ENCODE data around the gene TMEM82.

TMEM82 gene

GRCh38 chr1:15728937-15729657, 13.2 kb upstream of the TMEM82 start:
- H3K27ac ChIP-seq = peak overlapping the region; percentile 84
- TF ChIP-seq, protein P1, sequence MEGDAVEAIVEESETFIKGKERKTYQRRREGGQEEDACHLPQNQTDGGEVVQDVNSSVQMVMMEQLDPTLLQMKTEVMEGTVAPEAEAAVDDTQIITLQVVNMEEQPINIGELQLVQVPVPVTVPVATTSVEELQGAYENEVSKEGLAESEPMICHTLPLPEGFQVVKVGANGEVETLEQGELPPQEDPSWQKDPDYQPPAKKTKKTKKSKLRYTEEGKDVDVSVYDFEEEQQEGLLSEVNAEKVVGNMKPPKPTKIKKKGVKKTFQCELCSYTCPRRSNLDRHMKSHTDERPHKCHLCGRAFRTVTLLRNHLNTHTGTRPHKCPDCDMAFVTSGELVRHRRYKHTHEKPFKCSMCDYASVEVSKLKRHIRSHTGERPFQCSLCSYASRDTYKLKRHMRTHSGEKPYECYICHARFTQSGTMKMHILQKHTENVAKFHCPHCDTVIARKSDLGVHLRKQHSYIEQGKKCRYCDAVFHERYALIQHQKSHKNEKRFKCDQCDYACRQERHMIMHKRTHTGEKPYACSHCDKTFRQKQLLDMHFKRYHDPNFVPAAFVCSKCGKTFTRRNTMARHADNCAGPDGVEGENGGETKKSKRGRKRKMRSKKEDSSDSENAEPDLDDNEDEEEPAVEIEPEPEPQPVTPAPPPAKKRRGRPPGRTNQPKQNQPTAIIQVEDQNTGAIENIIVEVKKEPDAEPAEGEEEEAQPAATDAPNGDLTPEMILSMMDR (conservative IDR thresholded peaks at IDR 0.05; ENCODE audit: low read depth) = no peak
- POLR2A ChIA-PET (ENCODE audit: low non-redundant PET) = no interaction called here
- CTCF ChIA-PET = no interaction called here
- DNase-seq (ENCODE audit: low spot score) = no peak

GRCh38 chr1:15730423-15730822, 11.9 kb upstream of the TMEM82 start:
- H3K27ac ChIP-seq = peak overlapping the region; percentile 84
- TF ChIP-seq, protein P1 (conservative IDR thresholded peaks at IDR 0.05; ENCODE audit: low read depth) = no peak
- CTCF ChIA-PET = interaction anchor here (0.6 to 2.9 kb wide), 2 partner anchors 11 to 264 kb away, joined by 5 to 12 read pairs; no protein-coding TSS in a partner anchor
- no peak for DNase-seq (ENCODE audit: low spot score)
- POLR2A ChIA-PET (ENCODE audit: low non-redundant PET) = no interaction called here

DNA sequence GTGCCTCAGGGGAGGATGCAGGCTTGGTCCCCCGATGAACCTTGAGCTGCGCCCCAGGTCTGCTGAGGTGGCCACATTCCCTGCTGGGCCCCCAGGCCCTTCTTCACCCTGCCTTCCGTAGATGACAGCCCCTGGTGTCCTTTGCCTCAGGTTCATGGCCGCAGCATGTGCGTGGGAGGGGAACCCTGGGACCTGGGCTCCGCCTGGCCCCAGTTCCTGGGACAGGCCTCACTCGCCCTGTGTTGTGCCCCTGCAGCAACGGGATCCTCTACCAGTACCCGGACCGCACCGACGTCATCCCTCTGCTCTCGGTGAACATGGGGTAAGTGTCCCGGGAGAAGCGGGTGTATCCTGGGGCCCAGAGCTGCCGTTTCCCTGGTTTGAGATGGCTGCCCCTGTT, 11.4 kb upstream of the TMEM82 start:
- H3K27ac ChIP-seq = peak overlapping the region; percentile 84
- no peak for DNase-seq (ENCODE audit: low spot score)
- ChIA-PET POLR2A (ENCODE audit: low non-redundant PET) (no interaction called here), CTCF (interaction anchor here (0.6 to 2.9 kb wide), 2 partner anchors 10 to 357 kb away, joined by 3 to 12 read pairs; no protein-coding TSS in a partner anchor)
- TF ChIP-seq, protein P1 (conservative IDR thresholded peaks at IDR 0.05; ENCODE audit: low read depth) = no peak

DNA sequence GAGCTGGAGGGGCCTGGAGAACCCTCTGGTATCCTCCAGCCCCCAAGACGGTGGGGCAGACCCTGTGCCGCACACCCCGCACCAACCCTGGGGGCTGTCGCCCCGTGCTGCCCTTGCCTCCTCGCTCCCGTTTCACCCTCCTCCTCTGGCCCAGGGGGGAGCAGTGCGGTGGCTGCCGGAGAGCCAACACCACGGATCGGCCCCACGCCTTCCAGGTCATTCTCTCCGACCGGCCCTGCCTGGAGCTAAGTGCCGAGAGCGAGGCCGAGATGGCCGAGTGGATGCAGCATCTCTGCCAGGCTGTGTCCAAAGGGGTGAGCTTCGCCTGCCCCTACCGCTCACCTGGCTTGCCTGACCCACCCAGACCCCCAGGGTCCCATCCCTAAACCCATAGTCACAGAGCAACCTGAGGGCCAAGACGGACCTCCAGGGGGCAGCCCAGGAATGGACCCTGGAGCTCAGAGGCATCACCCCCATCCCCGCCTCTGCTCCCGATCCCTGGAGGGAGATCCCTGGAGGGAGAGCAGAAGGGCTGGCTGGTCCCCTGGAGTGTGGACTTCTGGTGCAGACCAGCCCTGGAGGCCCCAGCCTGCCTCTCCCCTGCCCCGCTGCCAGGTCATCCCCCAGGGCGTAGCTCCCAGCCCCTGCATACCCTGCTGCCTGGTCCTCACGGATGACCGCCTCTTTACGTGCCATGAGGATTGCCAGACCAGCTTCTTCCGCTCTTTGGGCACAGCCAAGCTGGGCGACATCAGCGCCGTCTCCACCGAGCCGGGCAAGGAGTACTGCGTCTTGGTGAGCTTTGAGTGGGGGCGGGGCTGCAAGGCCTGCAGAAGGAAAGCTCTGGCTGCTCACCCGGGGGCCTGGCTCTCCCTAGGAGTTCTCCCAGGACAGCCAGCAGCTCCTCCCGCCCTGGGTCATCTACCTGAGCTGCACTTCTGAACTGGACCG, 10.3 kb upstream of the TMEM82 start:
- TF ChIP-seq, protein P1 (conservative IDR thresholded peaks at IDR 0.05; ENCODE audit: low read depth) = no peak
- ChIA-PET POLR2A (ENCODE audit: low non-redundant PET) (interaction anchor here (0.5 kb wide), 1 partner anchor 30 kb away, joined by 3 read pairs; no protein-coding TSS in a partner anchor), CTCF (interaction anchor here (0.6 to 2.9 kb wide), 3 partner anchors 9 to 358 kb away, joined by 3 to 12 read pairs (median 3); no protein-coding TSS in a partner anchor)
- no peak for DNase-seq (ENCODE audit: low spot score)
- peak overlapping the region; percentile 84 for H3K27ac ChIP-seq

- peak overlapping the region; percentile 84 for H3K27ac ChIP-seq
- CTCF ChIA-PET = interaction anchor here (0.7 to 2.9 kb wide), 2 partner anchors 9 to 11 kb away, joined by 3 to 12 read pairs; no protein-coding TSS in a partner anchor
- POLR2A ChIA-PET (ENCODE audit: low non-redundant PET) = interaction anchor here (0.5 kb wide), 1 partner anchor 30 kb away, joined by 3 read pairs; no protein-coding TSS in a partner anchor
- no peak for DNase-seq (ENCODE audit: low spot score)
- TF ChIP-seq, protein P1 (conservative IDR thresholded peaks at IDR 0.05; ENCODE audit: low read depth) = no peak
These were observed 9.6 kb upstream of the TMEM82 start for GRCh38 chr1:15732686-15733081.

GRCh38 chr1:15733218-15733725, 9.0 kb upstream of the TMEM82 start:
- TF ChIP-seq, protein P1 (conservative IDR thresholded peaks at IDR 0.05; ENCODE audit: low read depth) = no peak
- DNase-seq (ENCODE audit: low spot score) = no peak
- POLR2A ChIA-PET (ENCODE audit: low non-redundant PET) = no interaction called here
- H3K27ac ChIP-seq = peak overlapping the region; percentile 84
- CTCF ChIA-PET = interaction anchor here (2.9 kb wide), 1 partner anchor 8 kb away, joined by 12 read pairs; no protein-coding TSS in a partner anchor

All from RWPE1 (cell line).